B cell (primary cell): ENCODE measurements around the gene ELOB. TPM values are rescaled to one million over a fixed set of nuclear protein-coding genes. Genes with fewer than 3 reads are reported as not detected.

ENCODE experiments used
- ATAC-seq: fragments of 200-7000 bp; cut with Tn5 transposase; one replicate; pipeline ENCODE4 v1.10.0; 2021; ENCODE audit warnings: low read depth, mild to moderate bottlenecking, moderate number of reproducible peaks, moderate library complexity
- CTCF ChIA-PET: fragments of 350-600 bp; sonication (Branson Sonifier 250); formaldehyde crosslinking; loops from one replicate; lab custom pipeline; 2021; ENCODE audit warnings: antibody characterized with exemption, inconsistent platforms; lab: Charles Lee
- POLR2A ChIA-PET: fragments of 350-600 bp; sonication (Branson Sonifier 250); formaldehyde crosslinking; loops from one replicate; lab custom pipeline; 2021; ENCODE audit warnings: antibody characterized with exemption; lab: Charles Lee
- DNase-seq: peaks from one replicate; pipeline ENCODE4 v3.0.0; 2013
- H2AFZ ChIP-seq: 2 replicates; pipeline ENCODE4 v1.6.1; 2012; ENCODE audit warnings: mild to moderate bottlenecking, low read depth, low read length; ENCODE audit not compliant: insufficient read depth, poor library complexity, severe bottlenecking
- H3K27ac ChIP-seq, 2 donors: 1 replicate in 1 of 2; 2 replicates in 1 of 2; pipeline ENCODE4 v1.5.1; 2012 to 2013; ENCODE audit warnings: low read length in 2 of 2, mild to moderate bottlenecking in 2 of 2, moderate library complexity in 1 of 2
- H3K27me3 ChIP-seq, 4 experiments: fragments of 200-600 bp in 1 of 4; sonication (generic) in 1 of 4; replicated peaks in 1 of 4; 1 replicate in 2 of 4; 2 replicates in 2 of 4; pipeline versions ENCODE4 v1.6.1 to v1.7.0; 2013 to 2016; ENCODE audit warnings: low read length in 3 of 4, mild to moderate bottlenecking in 2 of 4, mixed read lengths in 1 of 4, moderate library complexity in 1 of 4; ENCODE audit not compliant: insufficient read depth in 4 of 4, control insufficient read depth in 3 of 4; ENCODE audit errors: control extremely low read depth in 1 of 4
- H3K36me3 ChIP-seq, 2 experiments: replicated peaks in 1 of 2; 1 replicate in 1 of 2; 2 replicates in 1 of 2; pipeline versions ENCODE4 v1.6.1 to v1.7.1; 2013; ENCODE audit warnings: low read length in 1 of 2; ENCODE audit not compliant: insufficient read depth in 2 of 2, control insufficient read depth in 1 of 2; ENCODE audit errors: control extremely low read depth in 1 of 2, extremely low read depth in 1 of 2
- H3K4me1 ChIP-seq, 2 donors: fragments of 200-600 bp in 1 of 2; sonication (generic) in 1 of 2; 1 replicate in 1 of 2; 2 replicates in 1 of 2; pipeline versions ENCODE4 v1.5.1 to v1.6.1; 2013 to 2017; ENCODE audit warnings: low read length in 2 of 2; ENCODE audit not compliant: control insufficient read depth in 2 of 2, insufficient read depth in 2 of 2
- H3K4me2 ChIP-seq: replicated peaks from 2 replicates; pipeline ENCODE3; 2012; ENCODE audit warnings: mild to moderate bottlenecking, low read depth, low read length; ENCODE audit not compliant: poor library complexity, severe bottlenecking
- H3K4me3 ChIP-seq, 5 experiments: fragments of 200-600 bp in 1 of 5; sonication (generic) in 1 of 5; 1 replicate in 3 of 5; 2 replicates in 2 of 5; pipeline versions ENCODE4 v1.5.1 to v1.7.0; 2011 to 2016; ENCODE audit warnings: low read length in 4 of 5, mild to moderate bottlenecking in 4 of 5, low read depth in 2 of 5, control low read depth in 1 of 5, moderate library complexity in 1 of 5; ENCODE audit not compliant: insufficient read depth in 1 of 5; ENCODE audit errors: control extremely low read depth in 1 of 5, extremely low read depth in 1 of 5
- H3K79me2 ChIP-seq: fragments of 200-600 bp; sonication (generic); one replicate; pipeline ENCODE4 v1.6.0; 2016; ENCODE audit warnings: low read length; ENCODE audit not compliant: control insufficient read depth, insufficient read depth
- H3K9ac ChIP-seq: fragments of 200-600 bp; sonication (generic); 2 replicates; pipeline ENCODE4 v1.6.1; 2017; ENCODE audit warnings: mild to moderate bottlenecking, low read length, moderate library complexity
- H3K9me3 ChIP-seq, 3 donors: one replicate each; pipeline versions ENCODE4 v1.6.1 to v1.7.1; 2013; ENCODE audit warnings: low read length in 2 of 3; ENCODE audit not compliant: control insufficient read depth in 2 of 3, insufficient read depth in 1 of 3; ENCODE audit errors: control extremely low read depth in 1 of 3
- H4K20me1 ChIP-seq: 2 replicates; pipeline ENCODE4 v1.6.0; 2012; ENCODE audit warnings: mild to moderate bottlenecking, low read length; ENCODE audit not compliant: insufficient read depth, control insufficient read depth, poor library complexity, severe bottlenecking
- H3K27ac Mint-ChIP-seq: one replicate; pipeline ENCODE4 v1.8.0; 2021; ENCODE audit warnings: mixed read lengths
- H3K27me3 Mint-ChIP-seq: one replicate; pipeline ENCODE4 v1.8.0; 2021; ENCODE audit warnings: mixed read lengths
- H3K4me1 Mint-ChIP-seq: one replicate; pipeline ENCODE4 v1.8.0; 2021; ENCODE audit warnings: mixed read lengths
- H3K4me3 Mint-ChIP-seq: one replicate; pipeline ENCODE4 v1.8.0; 2021; ENCODE audit warnings: mixed read lengths
- H3K9me3 Mint-ChIP-seq: one replicate; pipeline ENCODE4 v1.8.0; 2022; ENCODE audit warnings: mixed read lengths; ENCODE audit not compliant: insufficient read depth
- EZH2 ChIP-seq: IDR thresholded peaks from 2 replicates; pipeline ENCODE4 v1.6.1; 2012; ENCODE audit warnings: borderline replicate concordance, low read depth, mild to moderate bottlenecking, moderate library complexity, low read length; ENCODE audit not compliant: insufficient read depth, poor library complexity, severe bottlenecking
- WGBS: methylation state at CpG from one replicate; pipeline ENCODE4 v1.1.5; 2013; ENCODE audit warnings: missing lambda C conversion rate; ENCODE audit not compliant: insufficient coverage; 5-methylcytosine and 5-hydroxymethylcytosine counted together
- intact Hi-C: fragments of 100-400 bp; cut with micrococcal nuclease; formaldehyde crosslinking; loops from one replicate; pipeline ENCODE4 v1.10.0; 2022
- polyA plus RNA-seq: library from polyadenylated mRNA; depleted of rRNA; stranded (reverse); fragments of >200 nt; gene quantifications from 2 replicates; pipeline ENCODE4 v1.2.3, GENCODE V29; 2012
- total RNA-seq, 2 donors: library from RNA; stranded (reverse); fragments of 120-200 nt in 1 of 2; gene quantifications; 1 replicate in 1 of 2; 2 replicates in 1 of 2; pipeline versions ENCODE4 v1.2.3 to v1.2.4, GENCODE V29; 2013 to 2022
- TF ChIP-seq, protein P1 (sequence below): fragments of 200-600 bp; IDR thresholded peaks from one replicate; pipeline ENCODE4 v1.8.0; 2022; ENCODE audit warnings: antibody characterized with exemption, mild to moderate bottlenecking

Gene ELOB
- total and polyA plus RNA-seq, 2 donors (not counting 1 experiment from before 2014, with no cell fraction given) = 93.1 to 136 TPM

- DNase-seq = no peak
- ChIA-PET CTCF (no interaction called here), POLR2A (no interaction called here)
- Histone ChIP-seq H3K27me3 (peaks cover 0 to 7% (median 2%) of the 10 kb centered on the region in 4 experiments), H2AFZ (no peak overlapping the region), H3K9me3 (peaks cover 0 to 2% (median 0%) of the 10 kb centered on the region in 3 donors), H3K9ac (no peak overlapping the region), H3K4me1 (no peaks in the 10 kb centered on the region), H3K79me2 (no peaks in the 10 kb centered on the region), H3K4me3 (no peak overlapping the region), H3K4me2 (no peak overlapping the region), H4K20me1 (no peaks in the 10 kb centered on the region), H3K27ac (no peak overlapping the region), H3K36me3 (no peaks in the 10 kb centered on the region)
- intact Hi-C loops = no loop called here
- Mint-ChIP-seq H3K27ac (no peak overlapping the region), H3K9me3 (no peaks in the 10 kb centered on the region), H3K4me1 (no peaks in the 10 kb centered on the region), H3K27me3 (peaks cover 17% of the 10 kb centered on the region), H3K4me3 (no peak overlapping the region)
- WGBS = 93% methylated on average over 37 of the region's 39 CpGs
- TF ChIP-seq, protein P1, sequence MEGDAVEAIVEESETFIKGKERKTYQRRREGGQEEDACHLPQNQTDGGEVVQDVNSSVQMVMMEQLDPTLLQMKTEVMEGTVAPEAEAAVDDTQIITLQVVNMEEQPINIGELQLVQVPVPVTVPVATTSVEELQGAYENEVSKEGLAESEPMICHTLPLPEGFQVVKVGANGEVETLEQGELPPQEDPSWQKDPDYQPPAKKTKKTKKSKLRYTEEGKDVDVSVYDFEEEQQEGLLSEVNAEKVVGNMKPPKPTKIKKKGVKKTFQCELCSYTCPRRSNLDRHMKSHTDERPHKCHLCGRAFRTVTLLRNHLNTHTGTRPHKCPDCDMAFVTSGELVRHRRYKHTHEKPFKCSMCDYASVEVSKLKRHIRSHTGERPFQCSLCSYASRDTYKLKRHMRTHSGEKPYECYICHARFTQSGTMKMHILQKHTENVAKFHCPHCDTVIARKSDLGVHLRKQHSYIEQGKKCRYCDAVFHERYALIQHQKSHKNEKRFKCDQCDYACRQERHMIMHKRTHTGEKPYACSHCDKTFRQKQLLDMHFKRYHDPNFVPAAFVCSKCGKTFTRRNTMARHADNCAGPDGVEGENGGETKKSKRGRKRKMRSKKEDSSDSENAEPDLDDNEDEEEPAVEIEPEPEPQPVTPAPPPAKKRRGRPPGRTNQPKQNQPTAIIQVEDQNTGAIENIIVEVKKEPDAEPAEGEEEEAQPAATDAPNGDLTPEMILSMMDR = no peak
- TF ChIP-seq EZH2 = no peak
- ATAC-seq = no peak
Observed at GRCh38 chr16:2798723-2799204, 21.7 kb upstream of the ELOB start.

GRCh38 chr16:2795395-2796143 is 18.5 kb upstream of the ELOB start:
- Histone ChIP-seq H3K36me3 (no peaks in the 10 kb centered on the region), H3K4me2 (no peak overlapping the region), H3K27ac (no peak overlapping the region), H3K9me3 (no peaks in the 10 kb centered on the region), H4K20me1 (no peaks in the 10 kb centered on the region), H3K27me3 (peaks cover 0 to 11% (median 5%) of the 10 kb centered on the region in 4 experiments), H3K4me3 (no peak overlapping the region), H3K9ac (no peak overlapping the region), H3K79me2 (no peaks in the 10 kb centered on the region), H2AFZ (no peak overlapping the region), H3K4me1 (no peaks in the 10 kb centered on the region)
- POLR2A ChIA-PET = no interaction called here
- Mint-ChIP-seq H3K4me1 (no peaks in the 10 kb centered on the region), H3K27me3 (peaks cover 34% of the 10 kb centered on the region), H3K4me3 (no peak overlapping the region), H3K27ac (no peak overlapping the region), H3K9me3 (no peaks in the 10 kb centered on the region)
- DNase-seq (no peak), ATAC-seq (no peak)
- TF ChIP-seq, protein P1 = no peak
- no peak for TF ChIP-seq EZH2
- intact Hi-C loops = no loop called here
- 64% methylated on average over 4 of the region's 7 CpGs for WGBS
- CTCF ChIA-PET = no interaction called here
